Psoas muscle (tissue), 8 donors: ENCODE data around the gene DPP10. TPM values are rescaled to one million over a fixed set of nuclear protein-coding genes. Genes with fewer than 3 reads are reported as not detected.

Experiments
- ATAC-seq, 4 donors: fragments of 200-7000 bp; cut with Tn5 transposase; one replicate each; pipeline ENCODE4 v1.9.1; 2020; ENCODE audit warnings: moderate library complexity in 3 of 4, mild to moderate bottlenecking in 2 of 4
- DNase-seq, 2 donors: peaks; one replicate each; pipeline ENCODE4 v3.0.0-alpha.2; 2020
- H3K27ac ChIP-seq: fragments of 200-600 bp; one replicate; pipeline ENCODE4 v1.8.0; 2022
- H3K27me3 ChIP-seq, 3 donors: fragments of 200-600 bp in 1 of 3; one replicate each; pipeline versions ENCODE4 v1.6.1 to v1.8.0; 2013 to 2022; ENCODE audit warnings: low read length in 2 of 3, mild to moderate bottlenecking in 2 of 3, moderate library complexity in 1 of 3; ENCODE audit not compliant: insufficient read depth in 3 of 3
- H3K36me3 ChIP-seq, 2 donors: fragments of 200-600 bp in 1 of 2; one replicate each; pipeline versions ENCODE4 v1.6.1 to v1.8.0; 2013 to 2022; ENCODE audit warnings: low read depth in 1 of 2, mild to moderate bottlenecking in 1 of 2, moderate library complexity in 1 of 2; ENCODE audit not compliant: insufficient read depth in 1 of 2
- H3K4me1 ChIP-seq: fragments of 200-600 bp; one replicate; pipeline ENCODE4 v1.8.0; 2022
- H3K4me3 ChIP-seq: fragments of 200-600 bp; one replicate; pipeline ENCODE4 v1.8.0; 2022; ENCODE audit warnings: mild to moderate bottlenecking
- H3K9me3 ChIP-seq: fragments of 200-600 bp; one replicate; pipeline ENCODE4 v1.8.0; 2022
- WGBS, 3 donors: extraction: QIAGEN DNeasy Blood & Tissue Kit; methylation state at CpG; one replicate each; pipeline versions ENCODE4 v1.1.6 to v1.1.7; 2013; 5-methylcytosine and 5-hydroxymethylcytosine counted together
- intact Hi-C, 2 donors: fragments of 100-400 bp; cut with DNase I; formaldehyde crosslinking; loops; one replicate each; pipeline versions ENCODE4 v1.11.0 to v1.14.2; 2022
- polyA plus RNA-seq, 3 donors: library from polyadenylated mRNA; stranded (reverse); fragments of 200-250 nt; gene quantifications; one replicate each; pipeline ENCODE4 v1.2.3, GENCODE V29; 2013
- total RNA-seq, 4 donors: library from RNA; stranded (reverse); fragmentation: NEBNext Ultra II Directional in 2 of 4; extraction: Animal tissue kit (Norgen Biotek cat#: 25700) in 2 of 4; gene quantifications; one replicate each; pipeline versions ENCODE4 v1.2.1 to v1.2.4, GENCODE V29; 2021 to 2023
- TF ChIP-seq, protein P1 (sequence below): fragments of 200-600 bp; IDR thresholded peaks from one replicate; pipeline ENCODE4 v1.8.0; 2022; ENCODE audit warnings: antibody characterized with exemption
- donor health status: healthy with polysubstance abuse.
- donor health status: DM: no; HTN: no; CAD: no; lungs with moderate emphysema.
- donor health status: Bipolar disorder and iron deficiency.
- donor health status: healthy.
- donor health status: DM: yes; HTN: yes; CAD: no.
- donor health status: DM: no; HTN: no; CAD: no.
- donor health status: DM: no; HTN: no; CAD: no.
- donor health status: DM: yes; HTN: yes; CAD: no.

Gene DPP10
- total and polyA plus RNA-seq, 7 donors, result 0.01 to 0.11 TPM; not detected in 5

DNA sequence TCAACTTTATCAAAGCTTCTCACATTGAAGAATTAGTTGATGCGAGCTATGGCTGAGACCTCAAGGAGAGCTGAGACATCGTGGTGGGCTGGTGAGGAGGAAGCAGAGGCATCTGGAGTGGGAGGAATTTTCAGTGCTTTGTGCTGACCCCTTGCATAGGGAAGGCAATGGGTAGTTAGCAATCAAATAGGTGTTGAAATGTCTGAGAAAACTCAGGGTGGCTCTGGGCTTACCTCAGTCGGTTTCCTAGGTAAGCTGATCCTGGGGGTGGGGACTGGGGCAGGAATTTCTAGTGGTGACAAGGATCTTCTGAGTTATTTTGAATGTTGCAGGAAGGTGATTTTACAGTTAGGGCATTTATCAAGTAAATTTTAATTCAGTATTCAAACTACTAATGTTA lies 20.7 kb upstream of the DPP10 start:
- TF ChIP-seq, protein P1, sequence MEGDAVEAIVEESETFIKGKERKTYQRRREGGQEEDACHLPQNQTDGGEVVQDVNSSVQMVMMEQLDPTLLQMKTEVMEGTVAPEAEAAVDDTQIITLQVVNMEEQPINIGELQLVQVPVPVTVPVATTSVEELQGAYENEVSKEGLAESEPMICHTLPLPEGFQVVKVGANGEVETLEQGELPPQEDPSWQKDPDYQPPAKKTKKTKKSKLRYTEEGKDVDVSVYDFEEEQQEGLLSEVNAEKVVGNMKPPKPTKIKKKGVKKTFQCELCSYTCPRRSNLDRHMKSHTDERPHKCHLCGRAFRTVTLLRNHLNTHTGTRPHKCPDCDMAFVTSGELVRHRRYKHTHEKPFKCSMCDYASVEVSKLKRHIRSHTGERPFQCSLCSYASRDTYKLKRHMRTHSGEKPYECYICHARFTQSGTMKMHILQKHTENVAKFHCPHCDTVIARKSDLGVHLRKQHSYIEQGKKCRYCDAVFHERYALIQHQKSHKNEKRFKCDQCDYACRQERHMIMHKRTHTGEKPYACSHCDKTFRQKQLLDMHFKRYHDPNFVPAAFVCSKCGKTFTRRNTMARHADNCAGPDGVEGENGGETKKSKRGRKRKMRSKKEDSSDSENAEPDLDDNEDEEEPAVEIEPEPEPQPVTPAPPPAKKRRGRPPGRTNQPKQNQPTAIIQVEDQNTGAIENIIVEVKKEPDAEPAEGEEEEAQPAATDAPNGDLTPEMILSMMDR, result no peak
- no peaks in the 10 kb centered on the region for H3K4me1 ChIP-seq
- ATAC-seq (no peak), DNase-seq (no peak)
- intact Hi-C loops, result no loop called here
- no peak overlapping the region for H3K27ac ChIP-seq
- 46 to 50% (median 49%) methylated on average over 3 of the region's 3 CpGs for WGBS, 3 donors
- no peaks in the 10 kb centered on the region for H3K27me3 ChIP-seq
- H3K4me3 ChIP-seq, result no peak overlapping the region
- no peaks in the 10 kb centered on the region for H3K36me3 ChIP-seq
- H3K9me3 ChIP-seq, result no peaks in the 10 kb centered on the region

DNA sequence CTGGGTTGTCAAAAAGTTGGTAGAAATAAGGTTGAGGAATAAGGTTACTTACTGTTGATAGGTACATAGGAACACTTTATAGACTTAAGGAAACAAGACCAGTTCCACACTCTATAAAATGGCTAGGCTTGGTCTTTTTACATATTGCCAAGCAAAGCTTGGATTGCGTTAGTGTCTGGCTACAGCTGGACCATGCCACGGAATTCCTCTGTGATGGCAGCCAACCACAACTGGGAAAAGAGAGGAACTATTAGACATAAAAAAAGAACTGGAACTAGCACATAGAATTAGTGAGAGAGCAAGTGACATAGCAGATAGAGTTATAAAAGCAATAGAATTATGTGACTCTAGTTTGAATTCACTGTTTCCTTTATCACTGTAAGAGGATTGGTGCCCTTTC lies 17.7 kb upstream of the DPP10 start:
- Histone ChIP-seq H3K27ac (no peak overlapping the region), H3K27me3 (no peaks in the 10 kb centered on the region), H3K4me3 (no peak overlapping the region), H3K36me3 (no peaks in the 10 kb centered on the region), H3K9me3 (no peaks in the 10 kb centered on the region), H3K4me1 (no peaks in the 10 kb centered on the region)
- DNase-seq (no peak), ATAC-seq (no peak)
- 28 to 45% (median 30%) methylated on average over 2 of the region's 2 CpGs for WGBS, 3 donors
- intact Hi-C loops, result no loop called here
- TF ChIP-seq, protein P1, result no peak

DNA sequence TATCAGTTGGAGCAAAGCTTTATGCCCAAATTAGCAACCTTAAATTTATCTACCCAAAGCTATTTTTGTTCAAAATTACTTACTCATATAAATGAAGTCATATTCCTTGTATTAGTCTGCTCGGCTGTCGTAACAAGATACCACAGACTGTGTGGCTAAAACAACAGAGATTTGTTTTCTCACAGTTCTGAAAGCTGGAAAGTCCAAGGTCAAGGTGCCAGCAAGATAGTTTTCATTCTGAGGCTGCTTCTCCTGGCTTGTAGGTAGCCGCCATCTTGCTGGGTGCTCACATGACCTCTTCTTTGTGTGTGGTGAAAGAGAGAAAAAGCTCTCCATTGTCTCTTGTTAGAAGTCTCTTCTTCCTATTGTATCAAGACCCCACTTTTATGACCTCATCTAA lies 15.7 kb upstream of the DPP10 start:
- DNase-seq (no peak), ATAC-seq (no peak)
- H3K36me3 ChIP-seq, result no peaks in the 10 kb centered on the region
- no peak overlapping the region for H3K27ac ChIP-seq
- H3K9me3 ChIP-seq, result no peaks in the 10 kb centered on the region
- no peaks in the 10 kb centered on the region for H3K27me3 ChIP-seq
- TF ChIP-seq, protein P1, result no peak
- no peaks in the 10 kb centered on the region for H3K4me1 ChIP-seq
- no peak overlapping the region for H3K4me3 ChIP-seq
- 55 to 73% (median 61%) methylated on average over 3 of the region's 3 CpGs for WGBS, 3 donors
- intact Hi-C loops, result no loop called here

DNA sequence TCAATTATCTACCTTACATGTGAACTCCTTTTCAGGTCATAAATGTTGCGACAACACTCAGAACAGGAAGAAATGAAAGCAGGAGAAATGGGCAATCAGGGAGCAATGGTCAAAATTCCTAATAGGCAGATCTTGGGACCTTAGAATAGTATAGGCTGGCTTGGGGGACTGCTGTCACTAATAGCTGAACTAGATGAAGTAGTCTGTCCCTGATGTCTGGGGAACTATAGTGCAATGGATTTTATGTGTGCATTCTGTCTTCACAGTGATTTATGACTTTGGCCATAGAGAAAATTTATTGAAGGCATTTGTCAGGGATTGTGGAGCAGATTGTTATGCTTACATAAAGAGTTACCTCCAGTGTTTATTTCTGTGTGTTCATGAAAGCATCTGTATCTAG lies 6.1 kb upstream of the DPP10 start:
- Histone ChIP-seq H3K27ac (no peak overlapping the region), H3K27me3 (no peaks in the 10 kb centered on the region), H3K9me3 (no peaks in the 10 kb centered on the region), H3K4me3 (no peak overlapping the region), H3K36me3 (no peaks in the 10 kb centered on the region), H3K4me1 (no peaks in the 10 kb centered on the region)
- no peak for ATAC-seq
- TF ChIP-seq, protein P1, result no peak
- DNase-seq, result no peak
- 48 to 68% (median 59%) methylated on average over 1 of the region's 1 CpG for WGBS, 3 donors
- intact Hi-C loops, result no loop called here

DNA sequence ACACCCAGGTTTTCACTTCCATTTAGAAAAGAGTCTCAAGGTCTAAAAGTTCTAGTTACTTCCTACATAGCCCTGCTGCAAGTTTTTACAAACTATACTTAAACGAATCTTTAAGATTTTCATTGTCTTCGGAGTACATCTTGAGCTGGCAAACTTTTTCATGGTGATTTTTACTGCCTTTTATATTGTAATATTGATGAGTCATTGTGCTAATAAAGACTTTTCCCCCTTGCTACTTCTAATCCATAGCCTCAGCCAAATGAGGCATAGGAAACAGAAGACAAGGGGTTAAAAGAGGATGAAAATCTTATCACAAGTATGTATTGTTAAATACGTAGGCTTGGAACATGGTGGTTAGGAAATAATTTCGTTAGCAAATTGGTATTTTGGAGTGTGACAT lies 4.1 kb downstream of the DPP10 start:
- no peaks in the 10 kb centered on the region for H3K36me3 ChIP-seq
- ATAC-seq, result no peak
- no peak overlapping the region for H3K27ac ChIP-seq
- H3K4me1 ChIP-seq, result no peaks in the 10 kb centered on the region
- no peak overlapping the region for H3K4me3 ChIP-seq
- DNase-seq, result no peak
- WGBS, 3 donors, result 49 to 67% (median 49%) methylated on average over 4 of the region's 4 CpGs
- H3K27me3 ChIP-seq, result no peaks in the 10 kb centered on the region
- intact Hi-C loops, result no loop called here
- TF ChIP-seq, protein P1, result no peak
- no peaks in the 10 kb centered on the region for H3K9me3 ChIP-seq
